Activated effector memory CD4-positive, alpha-beta T cell treated with anti-CD3 and anti-CD28 coated beads, Interleukin-2, amount 50 U/mL, for 16 hours (primary cell): ENCODE results near the gene KCNQ2.

ENCODE experiments used
- DNase-seq: peaks from one replicate; pipeline ENCODE4 v3.0.0-alpha.2; 2020

Gene KCNQ2

GRCh38 chr20:63413323-63413722, 59.1 kb downstream of the KCNQ2 start:
- no peak for DNase-seq

GRCh38 chr20:63412889-63413288, 59.6 kb downstream of the KCNQ2 start:
- DNase-seq = no peak

DNA sequence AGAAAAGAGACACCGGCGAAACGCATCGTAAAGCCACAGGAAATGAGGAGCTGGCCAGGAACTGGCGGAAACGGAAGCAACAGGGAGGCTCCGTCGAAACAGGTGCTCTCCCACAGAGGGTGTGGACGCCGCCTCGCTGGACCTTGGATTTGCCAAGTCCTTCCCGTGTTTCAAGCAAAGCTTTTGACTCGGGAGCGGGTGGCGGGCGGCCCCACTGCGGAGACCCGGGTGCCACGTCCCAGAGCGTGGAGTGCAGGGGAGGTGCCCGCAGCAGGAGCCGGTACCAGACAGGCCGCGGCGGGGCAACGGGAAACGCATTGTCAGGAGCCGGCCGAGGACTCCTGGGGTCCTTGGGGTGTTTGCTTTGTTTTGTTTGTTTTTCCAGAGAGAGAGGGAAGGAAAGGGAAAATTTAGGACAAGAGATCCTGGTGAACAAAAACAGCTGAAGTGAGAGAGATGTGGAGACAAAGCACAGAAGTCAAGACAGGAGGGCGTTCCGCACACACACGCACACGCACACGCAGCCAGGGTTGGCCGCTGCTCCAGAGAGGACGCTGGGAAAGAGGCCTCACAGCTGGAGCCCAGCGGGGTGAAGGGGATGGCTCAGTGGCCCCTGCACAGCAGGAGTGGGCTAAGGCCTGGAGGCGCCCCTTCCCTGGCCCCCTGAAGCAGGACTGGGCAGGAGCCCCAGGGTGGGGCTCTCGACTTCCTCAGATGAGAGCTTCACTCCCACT, 60.4 kb downstream of the KCNQ2 start:
- DNase-seq = no peak

GRCh38 chr20:63411151-63411897, 61.1 kb downstream of the KCNQ2 start:
- DNase-seq = no peak

- no peak for DNase-seq
These were observed 62.5 kb downstream of the KCNQ2 start for GRCh38 chr20:63409834-63410435.

- DNase-seq = no peak
These were observed 63.2 kb downstream of the KCNQ2 start for GRCh38 chr20:63409066-63409833.

GRCh38 chr20:63408684-63409046, 63.8 kb downstream of the KCNQ2 start:
- no peak for DNase-seq

DNA sequence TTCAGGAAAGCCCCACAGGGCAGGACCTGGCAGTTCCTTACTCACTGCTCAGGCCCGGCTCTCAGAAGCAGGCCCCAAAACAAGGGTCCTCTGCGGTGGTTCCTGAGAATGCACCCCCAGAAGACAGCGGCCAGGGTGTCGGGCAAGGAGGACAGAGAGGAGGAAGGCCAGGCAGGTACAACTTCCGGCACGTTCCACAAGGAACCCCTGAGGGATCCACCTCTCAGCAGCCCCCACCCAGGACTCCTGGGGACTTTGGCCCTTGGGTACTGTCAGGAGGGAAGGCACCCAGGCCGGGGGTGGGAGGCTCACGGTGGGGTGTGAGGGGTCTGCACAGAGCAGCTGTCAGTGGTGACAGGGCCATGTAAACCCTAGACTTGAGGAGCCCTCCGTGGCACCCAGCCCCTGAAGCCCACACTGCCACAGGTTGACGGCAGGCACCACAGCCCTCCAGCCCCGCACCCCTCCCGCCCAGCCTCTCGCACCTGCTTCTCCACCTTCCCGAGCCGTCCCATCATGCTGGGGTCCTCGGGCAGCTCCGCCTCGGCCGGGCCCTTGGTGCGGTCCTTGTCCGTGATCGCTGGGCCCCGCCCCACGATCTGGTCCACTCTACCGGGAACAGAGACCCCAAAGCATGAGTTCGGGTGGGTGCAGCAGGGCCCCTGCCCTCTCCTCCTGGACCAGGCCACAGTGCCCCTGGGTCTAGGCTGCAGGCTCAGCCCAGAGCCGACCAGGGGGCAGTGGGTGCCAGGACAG, 64.3 kb downstream of the KCNQ2 start:
- no peak for DNase-seq

DNA sequence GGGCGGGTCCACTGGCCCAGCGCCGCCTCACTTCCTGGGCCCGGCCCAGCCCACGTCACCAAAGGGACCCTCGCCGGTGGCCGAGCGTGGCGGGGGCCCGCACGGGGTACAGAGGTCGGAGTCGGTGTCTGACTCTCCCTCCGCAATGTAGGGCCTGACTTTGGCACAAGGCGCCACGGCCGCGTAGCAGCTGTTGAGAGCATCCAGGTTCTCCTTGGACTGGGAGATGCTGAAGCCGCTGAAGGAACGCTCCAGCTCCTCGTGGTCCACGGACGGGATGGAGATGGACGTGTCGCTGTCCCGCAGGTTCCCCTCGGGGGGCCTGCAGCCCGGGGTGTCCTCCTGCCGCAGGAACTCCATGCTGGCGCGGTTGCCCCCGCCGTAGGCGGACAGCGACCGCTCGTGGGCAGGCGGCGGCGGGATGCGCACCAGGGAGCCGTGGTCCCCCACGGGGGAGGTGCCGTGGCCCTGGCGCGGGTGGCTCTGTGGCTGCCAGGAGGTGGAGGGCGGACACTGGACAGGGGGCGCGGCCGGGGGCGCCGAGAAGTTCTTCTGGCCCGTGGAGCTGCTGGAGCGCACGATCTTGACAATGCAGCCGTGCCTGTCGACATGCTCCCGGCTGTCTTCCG, 65.7 kb downstream of the KCNQ2 start:
- DNase-seq = no peak

DNA sequence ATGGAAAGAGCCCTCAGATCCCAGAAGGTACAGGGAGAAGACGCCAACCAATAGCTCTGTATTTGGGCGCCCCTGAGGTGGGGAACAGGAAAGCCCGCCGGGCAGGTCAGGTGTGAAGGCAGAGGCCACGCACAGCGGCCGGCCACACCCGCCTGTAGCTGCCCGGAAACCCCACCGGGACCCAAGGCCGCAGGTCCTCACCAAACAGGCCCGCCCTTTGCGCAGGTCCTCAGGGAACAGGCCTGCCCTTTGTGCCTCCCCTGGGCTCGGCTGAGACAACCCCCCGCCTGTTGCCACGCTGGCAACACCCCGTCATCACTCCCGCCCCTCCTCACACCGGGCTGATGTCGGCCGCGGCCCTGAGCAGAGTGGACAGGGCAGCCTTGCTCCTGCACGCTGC, 66.4 kb downstream of the KCNQ2 start:
- no peak for DNase-seq

GRCh38 chr20:63405102-63405730, 67.2 kb downstream of the KCNQ2 start:
- DNase-seq = no peak

DNA sequence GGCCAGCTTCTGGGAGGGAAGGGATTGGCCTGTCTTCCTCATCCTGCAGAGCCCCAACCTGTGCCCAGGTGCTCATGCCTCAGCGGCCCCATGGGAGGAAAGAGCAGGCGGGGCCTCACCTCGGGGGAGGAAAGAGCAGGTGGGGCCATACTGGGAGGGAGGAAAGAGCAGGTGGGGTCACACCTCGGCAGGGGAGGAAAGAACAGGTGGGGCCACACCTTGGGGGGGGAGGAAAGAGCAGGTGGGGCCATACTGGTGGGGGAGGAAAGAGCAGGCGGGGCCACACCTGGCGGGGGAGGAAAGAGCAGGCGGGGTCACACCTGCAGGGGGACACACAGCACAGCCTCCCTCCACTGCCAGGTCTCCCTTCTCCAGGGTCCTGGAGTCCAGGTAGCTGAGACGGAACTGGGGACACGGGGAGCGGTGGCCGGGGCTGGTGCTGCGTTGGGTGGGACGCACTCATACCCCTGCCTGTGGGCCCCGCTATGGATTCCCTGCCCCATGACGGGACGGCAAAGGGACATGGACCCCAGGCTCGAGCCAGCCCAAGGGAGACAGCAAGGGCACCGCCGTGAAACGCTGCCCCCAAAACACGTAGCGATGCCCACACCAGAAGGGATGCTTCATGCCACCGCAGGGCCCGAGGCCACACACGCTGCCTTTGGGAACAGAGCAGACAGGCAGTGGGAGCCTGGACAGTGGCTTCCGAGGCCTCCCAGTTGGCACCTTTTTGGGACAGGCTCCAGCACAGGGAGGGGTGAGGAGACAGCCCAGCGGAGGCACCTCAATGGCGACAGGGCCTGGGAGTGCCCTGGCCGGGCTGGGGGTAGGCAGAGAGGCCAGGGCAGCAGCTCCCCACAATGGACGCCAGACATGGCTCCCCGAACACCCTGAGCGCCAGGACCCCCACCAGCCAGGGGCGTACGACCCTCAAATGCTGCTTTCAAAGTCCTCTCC, 68.0 kb downstream of the KCNQ2 start:
- DNase-seq = no peak

GRCh38 chr20:63403403-63404105, 68.9 kb downstream of the KCNQ2 start:
- DNase-seq = no peak

DNA sequence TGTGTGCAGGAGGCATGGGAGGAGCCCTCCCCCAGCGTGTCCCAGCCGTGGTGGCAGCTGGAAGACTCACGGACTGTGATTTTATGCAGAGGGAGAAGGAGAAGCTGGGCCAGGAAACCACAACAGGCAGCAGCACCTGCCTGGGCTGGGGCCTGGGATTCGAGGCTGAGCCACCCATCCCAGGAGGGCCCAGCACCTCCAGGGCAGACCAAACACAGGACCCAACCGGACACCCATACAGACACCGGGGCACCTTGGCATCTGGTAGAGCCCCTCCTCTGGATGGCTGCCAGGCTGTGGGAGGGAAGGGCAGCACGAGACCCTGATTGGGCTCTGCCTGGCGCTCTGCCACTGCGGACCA, 69.6 kb downstream of the KCNQ2 start:
- DNase-seq = no peak

DNA sequence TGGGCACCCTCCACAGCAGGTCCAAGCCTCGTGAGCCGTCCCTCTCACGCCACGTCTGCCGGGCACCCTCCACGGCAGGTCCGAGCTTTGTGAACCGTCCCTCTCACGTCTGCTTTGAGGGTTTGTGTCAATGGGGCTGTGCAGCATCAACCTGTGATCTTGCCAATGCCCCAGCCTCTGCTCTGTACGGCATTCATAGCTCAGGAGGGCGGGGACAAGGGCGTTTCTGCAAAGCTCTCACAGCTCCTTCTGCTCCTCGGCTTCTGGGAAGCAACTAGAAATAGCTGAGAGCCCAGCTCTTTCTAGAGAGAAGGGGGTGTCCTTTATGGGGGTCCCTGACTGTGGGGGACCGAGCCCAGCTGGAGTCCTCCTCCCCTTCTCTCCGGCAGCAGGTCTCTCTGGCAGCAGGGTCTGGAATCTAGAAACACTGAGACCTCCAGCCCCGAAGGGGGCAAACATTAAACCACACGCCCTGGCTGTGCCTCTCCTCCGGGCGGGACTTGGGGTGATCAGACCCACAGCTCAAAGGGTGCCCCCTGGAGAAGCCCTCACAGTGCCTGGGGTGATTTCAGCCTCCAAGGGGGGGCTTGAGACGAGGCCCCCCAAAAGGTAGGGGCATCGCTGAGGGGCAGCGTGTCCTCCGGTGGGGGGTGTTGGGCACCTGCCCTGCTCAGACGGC, 70.1 kb downstream of the KCNQ2 start:
- DNase-seq = no peak

DNA sequence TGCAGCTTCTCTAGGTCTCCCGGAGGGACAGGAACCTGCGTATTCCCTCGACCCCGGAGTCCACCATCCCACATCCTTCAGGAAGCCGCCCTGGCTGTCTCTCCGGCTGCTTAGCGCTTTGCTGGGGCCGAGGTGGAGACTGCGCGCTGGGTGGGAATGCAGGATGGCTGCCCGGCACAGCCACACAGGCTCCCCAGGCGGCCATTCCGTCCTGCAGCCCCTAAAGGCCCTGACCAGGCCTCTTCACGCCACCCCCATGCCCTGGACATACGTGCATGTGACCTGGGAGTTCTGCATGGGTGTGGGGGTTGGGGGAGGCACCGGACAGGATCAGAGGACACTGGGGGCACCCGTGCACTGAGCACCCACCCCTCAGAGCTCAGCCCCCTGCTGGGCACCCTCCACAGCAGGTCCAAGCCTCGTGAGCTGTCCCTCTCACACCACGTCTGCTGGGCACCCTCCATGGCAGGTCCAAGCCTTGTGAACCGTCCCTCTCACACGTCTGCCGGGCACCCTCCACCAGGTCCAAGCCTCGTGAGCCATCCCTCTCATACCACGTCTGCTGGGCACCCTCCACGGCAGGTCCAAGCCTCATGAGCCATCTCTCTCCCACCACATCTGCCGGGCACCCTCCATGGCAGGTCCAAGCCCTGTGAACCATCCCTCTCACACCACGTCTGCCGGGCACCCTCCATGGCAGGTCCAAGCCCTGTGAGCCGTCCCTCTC, 70.9 kb downstream of the KCNQ2 start:
- DNase-seq = no peak

- DNase-seq = no peak
These were observed 71.8 kb downstream of the KCNQ2 start for GRCh38 chr20:63400486-63401210.
